Naive thymus-derived CD8-positive, alpha-beta T cell (primary cell): ENCODE data around the gene HSF5. TPM values are rescaled to one million over a fixed set of nuclear protein-coding genes. Genes with fewer than 3 reads are reported as not detected.
A peak's percentile ranks its signal among the peaks of the same experiment; 100 is the strongest.

Experiments used
- ATAC-seq, 2 donors: fragments of 150-1000 bp; cut with Tn5 transposase in 1 of 2; sonication (Bioruptor Pico), chemical (Tn5 transposase) in 1 of 2; 1 replicate in 1 of 2; 2 replicates in 1 of 2; pipeline ENCODE4 v1.10.0; 2021; ENCODE audit warnings: mild to moderate bottlenecking in 2 of 2, moderate library complexity in 2 of 2
- POLR2A ChIA-PET: fragments of 350-600 bp; sonication (Branson Sonifier 250); formaldehyde crosslinking; loops from one replicate; lab custom pipeline; 2021; ENCODE audit warnings: antibody characterized with exemption; lab: Charles Lee
- DNase-seq, 10 donors: peaks; one replicate each; pipeline versions ENCODE4 v3.0.0 to v3.0.0-alpha.2; 2020 to 2022
- H3K27ac Mint-ChIP-seq, 10 donors: one replicate each; pipeline ENCODE4 v1.8.0; 2020 to 2022; ENCODE audit warnings: mild to moderate bottlenecking in 10 of 10, mixed read lengths in 10 of 10, moderate library complexity in 4 of 10, inconsistent platforms in 1 of 10
- H3K27me3 Mint-ChIP-seq, 5 donors: one replicate each; pipeline ENCODE4 v1.8.0; 2021 to 2022; ENCODE audit warnings: mixed read lengths in 5 of 5
- H3K36me3 Mint-ChIP-seq, 3 donors: one replicate each; pipeline ENCODE4 v1.8.0; 2020 to 2022; ENCODE audit warnings: mixed read lengths in 3 of 3, mild to moderate bottlenecking in 2 of 3, inconsistent platforms in 1 of 3
- H3K4me1 Mint-ChIP-seq, 4 donors: one replicate each; pipeline ENCODE4 v1.8.0; 2021 to 2022; ENCODE audit warnings: mixed read lengths in 4 of 4
- H3K4me3 Mint-ChIP-seq, 10 donors: one replicate each; pipeline ENCODE4 v1.8.0; 2020 to 2022; ENCODE audit warnings: mild to moderate bottlenecking in 10 of 10, mixed read lengths in 10 of 10, moderate library complexity in 6 of 10, inconsistent platforms in 1 of 10
- H3K9me3 Mint-ChIP-seq, 9 donors: one replicate each; pipeline ENCODE4 v1.8.0; 2020 to 2022; ENCODE audit warnings: mixed read lengths in 9 of 9, mild to moderate bottlenecking in 3 of 9, inconsistent platforms in 1 of 9, moderate library complexity in 1 of 9
- polyA plus RNA-seq, 3 donors: library from polyadenylated mRNA; unstranded; fragments of 300-500 nt; fragmentation: Illumina TruSeq; gene quantifications; one replicate each; pipeline ENCODE4 v1.2.3, GENCODE V29; 2021
- total RNA-seq, 8 experiments: library from RNA in 2 of 8; stranded (reverse) in 2 of 8; gene quantifications; one replicate each; pipeline ENCODE4 v1.2.3 and lab custom pipeline; 2021 to 2026

Gene HSF5
- total and polyA plus RNA-seq, 5 experiments from 2014 or later, result 0.14 to 3.0 (median 1.8) TPM

DNA sequence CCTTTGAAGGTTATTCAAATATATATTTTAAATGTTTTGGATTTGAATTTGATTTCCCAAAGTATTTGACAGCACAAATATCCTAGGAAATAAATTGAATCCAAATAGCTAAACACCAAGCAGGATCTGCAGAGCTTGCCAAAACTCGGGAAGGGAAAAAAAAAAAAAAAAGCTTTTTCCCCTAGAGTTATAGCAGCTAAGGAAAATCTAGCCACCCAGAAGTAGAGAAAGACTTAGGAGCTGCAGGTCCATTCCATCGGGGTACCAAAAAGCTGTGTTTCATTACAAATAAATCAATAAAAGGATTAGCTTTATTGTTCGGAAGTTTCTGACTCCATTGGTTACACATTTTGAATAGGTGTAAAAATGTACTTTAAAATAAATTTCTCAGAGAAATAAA is 19.3 kb downstream of the HSF5 start:
- Mint-ChIP-seq H3K4me3 (no peak overlapping the region), H3K9me3 (no peaks in the 10 kb centered on the region), H3K36me3 (peaks cover 0 to 6% (median 2%) of the 10 kb centered on the region in 3 donors), H3K27me3 (no peaks in the 10 kb centered on the region), H3K4me1 (no peaks in the 10 kb centered on the region), H3K27ac (no peak overlapping the region)
- ATAC-seq (no peak), DNase-seq (no peak)
- POLR2A ChIA-PET, result interaction anchor here (0.6 to 0.7 kb wide), 2 partner anchors 98 to 121 kb away, joined by 3 read pairs; no protein-coding TSS in a partner anchor

DNA sequence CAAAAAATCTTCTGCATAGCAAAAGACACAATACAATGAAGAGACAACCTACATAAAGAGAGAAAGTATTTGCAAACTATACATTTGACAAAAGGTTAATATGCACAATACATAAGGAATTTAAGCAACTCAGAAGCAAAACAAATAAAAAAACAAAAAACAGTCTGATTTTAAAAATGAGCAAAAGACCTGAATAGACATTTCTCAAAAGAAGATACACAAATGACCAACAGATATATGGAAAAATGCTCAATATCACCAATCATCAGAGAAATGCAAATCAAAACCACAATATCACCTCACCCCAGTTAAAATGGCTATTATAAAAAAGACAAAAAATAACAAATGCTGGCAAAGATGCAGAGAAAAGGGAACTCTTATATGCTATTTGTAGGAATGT is 32.7 kb downstream of the HSF5 start:
- no peak for ATAC-seq

DNA sequence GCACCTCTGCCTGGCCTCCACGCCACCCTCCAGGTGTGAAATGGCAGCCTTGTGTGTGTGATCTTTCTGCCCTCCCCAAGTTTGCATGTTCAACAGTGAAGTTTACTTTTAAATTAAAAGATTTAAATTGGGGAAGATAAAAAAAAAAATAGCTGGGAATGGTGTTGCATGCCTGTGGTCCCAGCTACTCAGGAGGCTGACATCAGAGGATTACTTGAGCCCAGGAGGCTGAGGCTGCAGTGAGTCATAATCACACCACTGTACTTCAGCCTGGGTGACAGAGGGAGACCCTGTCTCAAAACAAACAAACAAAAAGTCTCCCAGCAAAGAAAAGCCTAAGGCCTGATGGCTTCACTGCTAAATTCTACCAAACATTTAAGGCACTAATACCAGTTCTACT is 35.5 kb downstream of the HSF5 start:
- no peak for DNase-seq
- no peak for ATAC-seq
- H3K9me3 Mint-ChIP-seq, result no peaks in the 10 kb centered on the region

More for the DNA sequence above, 32.7 kb downstream of the HSF5 start:
- H3K36me3 Mint-ChIP-seq, result peaks cover 6 to 40% (median 25%) of the 10 kb centered on the region in 3 donors
- no peaks in the 10 kb centered on the region for H3K27me3 Mint-ChIP-seq
- DNase-seq, result no peak
- H3K27ac Mint-ChIP-seq, result no peak overlapping the region
- H3K4me3 Mint-ChIP-seq, result no peak overlapping the region
- H3K9me3 Mint-ChIP-seq, result no peaks in the 10 kb centered on the region
- POLR2A ChIA-PET, result no interaction called here
- H3K4me1 Mint-ChIP-seq, result peaks cover 0 to 5% (median under 1%) of the 10 kb centered on the region in 4 donors

DNA sequence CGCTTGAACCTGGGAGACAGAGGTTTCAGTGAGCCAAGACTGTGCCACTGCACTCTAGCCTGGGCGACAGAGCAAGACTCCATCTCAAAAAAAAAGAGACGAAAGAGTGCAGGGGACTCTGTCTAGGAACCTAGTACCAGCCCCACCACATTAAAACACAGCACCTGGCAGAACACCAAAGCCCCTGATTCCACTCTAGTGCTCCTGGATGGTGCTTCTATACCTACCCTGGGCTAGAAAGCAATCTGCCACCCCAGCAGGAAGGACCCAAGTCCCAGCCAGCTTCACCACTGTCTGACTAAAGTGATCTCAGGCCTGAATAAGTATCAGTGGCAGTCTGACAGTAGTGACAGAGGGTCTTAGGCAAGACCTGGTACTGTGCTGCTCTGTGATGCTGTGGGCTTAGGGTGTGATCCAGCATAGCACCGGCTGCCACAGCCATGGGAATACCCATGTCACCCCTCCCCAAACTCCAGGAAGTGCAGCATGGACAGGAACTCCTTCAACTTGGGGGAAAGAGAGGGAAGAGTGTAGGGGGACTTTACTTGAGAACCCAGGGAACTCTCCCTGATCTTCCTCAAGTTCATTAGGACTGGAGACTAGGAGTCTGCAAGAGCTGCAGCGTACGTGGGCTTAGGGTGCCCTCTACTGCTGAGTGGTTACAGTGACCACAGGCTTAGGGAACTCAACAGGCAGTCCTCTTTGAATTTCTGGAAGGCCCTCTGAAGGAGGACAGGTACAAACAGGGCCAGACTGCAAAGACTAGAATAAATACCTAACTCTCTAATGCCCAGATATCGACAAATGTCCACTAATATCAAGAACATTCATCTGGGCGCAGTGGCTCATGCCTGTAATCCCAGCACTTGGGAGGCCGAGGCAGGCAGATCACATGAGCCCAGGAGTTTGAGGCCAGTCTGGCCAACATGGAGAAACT is 40.9 kb downstream of the HSF5 start:
- peak overlapping the region in 1 of 10 donors; percentile 72 for H3K27ac Mint-ChIP-seq
- DNase-seq, result peak; percentile 29 to 80 (median 46)
- peaks cover 4 to 34% (median 10%) of the 10 kb centered on the region in 3 donors for H3K36me3 Mint-ChIP-seq
- H3K27me3 Mint-ChIP-seq, result no peaks in the 10 kb centered on the region
- ATAC-seq, result peak; percentile 55 to 70
- POLR2A ChIA-PET, result no interaction called here
- H3K9me3 Mint-ChIP-seq, result no peaks in the 10 kb centered on the region
- H3K4me3 Mint-ChIP-seq, result no peak overlapping the region
- H3K4me1 Mint-ChIP-seq, result peaks cover 0 to 8% (median 2%) of the 10 kb centered on the region in 4 donors

More for the DNA sequence above, 35.5 kb downstream of the HSF5 start:
- POLR2A ChIA-PET, result no interaction called here
- Mint-ChIP-seq H3K27ac (no peak overlapping the region), H3K4me3 (no peak overlapping the region), H3K36me3 (peaks cover 10 to 39% (median 28%) of the 10 kb centered on the region in 3 donors), H3K27me3 (no peaks in the 10 kb centered on the region), H3K4me1 (peaks cover 0 to 5% (median under 1%) of the 10 kb centered on the region in 4 donors)

DNA sequence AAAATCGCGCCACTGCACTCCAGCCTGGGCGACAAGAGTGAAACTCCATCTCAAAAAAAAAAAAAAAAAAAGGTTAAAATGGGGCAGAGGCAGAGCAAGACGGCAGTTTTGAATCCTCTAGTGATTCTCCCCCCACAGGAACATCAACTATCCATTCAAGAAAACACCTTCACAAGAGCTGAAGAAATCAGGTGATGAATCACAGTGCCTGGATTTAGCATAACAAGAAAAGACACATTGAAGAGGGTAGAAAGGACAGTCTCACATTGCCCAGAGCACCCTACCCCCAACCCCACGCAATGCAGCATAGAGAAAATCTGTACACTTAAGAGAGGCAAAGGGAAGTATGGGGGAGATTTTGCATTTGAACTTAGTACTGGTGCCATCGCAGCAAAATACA is 42.1 kb downstream of the HSF5 start:
- DNase-seq, result no peak
- Mint-ChIP-seq H3K9me3 (no peaks in the 10 kb centered on the region), H3K4me3 (no peak overlapping the region), H3K36me3 (peaks cover 4 to 39% (median 10%) of the 10 kb centered on the region in 3 donors), H3K27me3 (no peaks in the 10 kb centered on the region), H3K27ac (no peak overlapping the region), H3K4me1 (peaks cover 0 to 8% (median under 1%) of the 10 kb centered on the region in 4 donors)
- no peak for ATAC-seq
- POLR2A ChIA-PET, result no interaction called here

DNA sequence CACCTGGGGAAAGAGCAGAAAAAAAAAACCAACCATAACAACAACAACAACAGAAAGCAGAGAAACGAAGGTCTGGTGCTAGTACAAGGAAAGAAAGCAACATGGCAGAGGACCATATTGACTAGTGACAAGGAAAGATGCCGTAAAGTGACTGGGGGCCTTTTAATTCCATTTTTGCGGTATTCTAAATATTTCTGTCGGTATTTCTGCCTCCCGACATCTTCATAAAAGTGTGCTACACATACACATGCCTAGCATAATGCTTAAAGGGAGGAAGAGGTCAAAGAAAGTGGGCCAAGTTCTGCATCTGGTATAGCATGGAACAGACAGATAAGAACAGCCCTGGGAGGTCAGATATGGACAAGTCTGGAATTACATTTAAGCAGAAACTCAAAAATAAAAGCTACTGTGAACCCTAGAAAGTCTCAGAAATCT is 51.4 kb downstream of the HSF5 start:
- DNase-seq, result no peak
- H3K4me3 Mint-ChIP-seq, result no peak overlapping the region
- no peaks in the 10 kb centered on the region for H3K27me3 Mint-ChIP-seq
- no peaks in the 10 kb centered on the region for H3K9me3 Mint-ChIP-seq
- ATAC-seq, result no peak
- peaks cover 4 to 51% (median 11%) of the 10 kb centered on the region in 3 donors for H3K36me3 Mint-ChIP-seq
- H3K27ac Mint-ChIP-seq, result no peak overlapping the region
- H3K4me1 Mint-ChIP-seq, result peaks cover 0 to 4% (median 0%) of the 10 kb centered on the region in 4 donors
- POLR2A ChIA-PET, result no interaction called here

DNA sequence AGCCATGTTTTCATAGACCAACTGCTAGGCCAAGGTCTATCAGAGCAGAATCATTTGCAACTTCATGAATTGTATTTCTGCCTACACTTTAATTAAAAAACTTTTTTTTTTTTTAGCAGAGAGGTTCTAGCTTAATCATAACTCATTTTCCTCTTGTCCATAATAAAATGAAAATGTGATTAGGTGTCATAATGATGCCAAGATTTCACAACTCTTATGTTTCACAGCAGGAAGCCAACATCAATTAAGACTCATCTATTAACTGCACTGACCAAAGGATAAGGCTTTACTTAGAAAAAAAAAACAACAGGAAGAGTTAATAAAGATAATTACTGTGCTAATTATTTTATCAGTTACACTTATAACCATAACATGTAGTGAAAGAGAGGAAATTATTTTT is 52.0 kb downstream of the HSF5 start:
- H3K4me1 Mint-ChIP-seq, result peaks cover 0 to 4% (median 0%) of the 10 kb centered on the region in 4 donors
- peaks cover 4 to 49% (median 11%) of the 10 kb centered on the region in 3 donors for H3K36me3 Mint-ChIP-seq
- no peak overlapping the region for H3K27ac Mint-ChIP-seq
- no peak overlapping the region for H3K4me3 Mint-ChIP-seq
- H3K9me3 Mint-ChIP-seq, result no peaks in the 10 kb centered on the region
- H3K27me3 Mint-ChIP-seq, result no peaks in the 10 kb centered on the region
- DNase-seq (no peak), ATAC-seq (no peak)
- POLR2A ChIA-PET, result interaction anchor here (0.7 kb wide), 1 partner anchor 322 kb away, joined by 3 read pairs; no protein-coding TSS in a partner anchor

DNA sequence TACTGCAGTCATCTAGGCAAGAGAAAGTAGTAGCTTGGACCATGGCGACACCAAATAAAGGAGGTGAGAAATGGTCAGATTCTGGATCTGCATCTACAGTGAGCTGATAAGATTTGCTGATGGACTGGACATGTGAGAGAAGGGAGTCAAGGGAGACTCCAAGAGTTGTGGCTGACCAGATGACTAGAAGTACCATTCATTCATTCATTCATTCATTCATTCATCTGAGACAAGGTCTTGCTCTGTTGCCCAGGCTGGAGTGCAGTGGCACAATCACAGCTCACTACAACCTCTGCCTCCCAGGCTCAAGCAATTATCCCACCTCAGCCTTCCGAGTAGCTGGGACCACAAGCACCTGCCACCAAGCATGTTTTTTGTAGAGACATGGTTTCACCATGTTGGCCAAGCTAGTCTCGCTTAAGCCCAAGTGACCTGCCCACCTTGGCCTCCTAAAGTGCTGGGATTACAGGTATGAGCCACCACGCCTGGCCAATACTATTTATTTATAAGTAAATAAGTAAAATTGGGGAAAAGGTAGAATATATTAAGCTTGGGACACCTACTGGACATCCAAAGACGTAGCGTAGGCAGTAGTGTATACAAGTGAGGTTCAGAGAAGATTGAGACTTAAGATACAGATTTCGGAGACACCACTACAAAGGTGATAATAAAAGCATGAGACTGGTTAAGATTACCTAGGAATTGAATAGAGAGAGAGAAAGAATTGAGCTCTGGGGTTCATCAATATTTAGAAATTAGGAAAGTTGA is 55.2 kb downstream of the HSF5 start:
- H3K36me3 Mint-ChIP-seq, result peaks cover 4 to 41% (median 14%) of the 10 kb centered on the region in 3 donors
- H3K27me3 Mint-ChIP-seq, result no peaks in the 10 kb centered on the region
- no peaks in the 10 kb centered on the region for H3K9me3 Mint-ChIP-seq
- H3K4me1 Mint-ChIP-seq, result peaks cover 0 to 6% (median 0%) of the 10 kb centered on the region in 4 donors
- ATAC-seq (no peak), DNase-seq (no peak)
- no peak overlapping the region for H3K27ac Mint-ChIP-seq
- no peak overlapping the region for H3K4me3 Mint-ChIP-seq
- POLR2A ChIA-PET, result interaction anchor here (0.5 to 0.6 kb wide), 2 partner anchors 10 to 711 kb away, joined by 4 read pairs; no protein-coding TSS in a partner anchor

DNA sequence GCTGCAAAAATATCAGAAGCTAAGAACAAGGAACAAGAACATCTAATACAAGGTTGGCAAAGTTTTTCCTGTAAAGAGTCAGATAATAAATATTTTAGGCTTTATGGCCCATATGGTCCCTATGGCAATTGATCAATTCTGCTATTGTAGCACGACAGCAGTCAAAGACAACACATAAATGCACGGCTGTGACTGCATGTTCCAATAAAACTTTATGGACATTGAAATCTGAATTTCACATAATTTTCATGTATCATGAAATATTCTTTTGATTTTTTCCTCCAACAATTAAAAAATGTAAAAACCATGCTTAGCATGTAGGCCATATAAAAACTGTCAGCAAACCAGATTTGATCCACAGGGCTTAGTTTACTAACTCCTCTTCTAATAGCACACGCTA is 60.4 kb downstream of the HSF5 start:
- DNase-seq (no peak), ATAC-seq (no peak)
- Mint-ChIP-seq H3K27me3 (no peaks in the 10 kb centered on the region), H3K9me3 (no peaks in the 10 kb centered on the region), H3K36me3 (peaks cover 0 to 16% (median 12%) of the 10 kb centered on the region in 3 donors), H3K27ac (no peak overlapping the region), H3K4me3 (no peak overlapping the region), H3K4me1 (peaks cover 0 to 5% (median 0%) of the 10 kb centered on the region in 4 donors)
- POLR2A ChIA-PET, result no interaction called here

DNA sequence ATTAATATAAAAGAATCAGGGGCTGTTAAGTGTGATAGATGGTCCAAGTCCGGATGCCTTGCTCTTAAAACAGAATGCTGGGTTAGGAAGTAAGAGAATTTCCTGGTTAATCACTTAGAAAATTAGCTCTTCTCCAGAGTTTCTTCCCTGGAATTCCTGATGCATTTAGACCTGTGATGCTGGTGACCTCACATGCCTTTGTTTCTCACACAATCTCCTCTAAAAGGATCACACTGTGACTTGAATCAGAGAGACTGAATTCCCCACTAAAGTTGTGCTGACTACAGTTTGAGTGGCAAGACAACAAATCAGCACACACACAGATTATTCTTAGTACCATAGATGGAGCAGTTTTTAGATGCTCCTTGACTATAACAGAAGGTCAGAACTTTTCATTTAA is 66.5 kb downstream of the HSF5 start:
- POLR2A ChIA-PET, result no interaction called here
- ATAC-seq, result no peak

DNA sequence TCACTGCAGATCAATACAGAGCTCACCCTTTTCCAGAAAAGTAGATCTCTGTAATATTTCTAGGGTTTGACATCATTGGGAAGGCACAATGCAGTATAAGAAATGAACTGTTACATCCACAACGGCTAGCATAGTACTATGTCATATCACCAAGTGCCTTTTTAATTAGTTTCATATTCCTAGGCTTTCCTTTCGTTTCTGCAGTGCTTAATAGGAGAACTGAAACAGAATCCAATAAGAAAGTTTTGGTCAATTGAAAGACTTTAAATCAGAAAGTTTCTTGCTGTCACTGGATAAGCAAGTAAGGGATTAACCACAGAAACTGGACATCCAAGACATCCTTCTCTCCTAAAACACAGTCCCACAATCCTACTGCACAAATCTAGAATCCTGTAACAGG is 67.4 kb downstream of the HSF5 start:
- no peaks in the 10 kb centered on the region for H3K9me3 Mint-ChIP-seq
- POLR2A ChIA-PET, result interaction anchor here (1.3 kb wide), 1 partner anchor 93 kb away, joined by 4 read pairs; the partner anchor contains the start of gene TSPOAP1

More for the DNA sequence above, 66.5 kb downstream of the HSF5 start:
- Mint-ChIP-seq H3K4me1 (peaks cover 3 to 15% (median 12%) of the 10 kb centered on the region in 4 donors), H3K36me3 (peaks cover 0 to 6% (median 1%) of the 10 kb centered on the region in 3 donors), H3K27ac (no peak overlapping the region), H3K9me3 (no peaks in the 10 kb centered on the region), H3K4me3 (no peak overlapping the region), H3K27me3 (no peaks in the 10 kb centered on the region)
- no peak for DNase-seq

More for the DNA sequence above, 67.4 kb downstream of the HSF5 start:
- Mint-ChIP-seq H3K36me3 (peaks cover 0 to 6% (median 1%) of the 10 kb centered on the region in 3 donors), H3K27me3 (no peaks in the 10 kb centered on the region), H3K4me3 (no peak overlapping the region), H3K4me1 (peaks cover 3 to 15% (median 12%) of the 10 kb centered on the region in 4 donors), H3K27ac (no peak overlapping the region)
- ATAC-seq (no peak), DNase-seq (no peak)
